Activated CD4-positive, alpha-beta T cell treated with anti-CD3 and anti-CD28 coated beads for 36 hours (primary cell): ENCODE measurements around the gene RABGGTB. TPM values are rescaled to one million over a fixed set of nuclear protein-coding genes. Genes with fewer than 3 reads are reported as not detected.

Source experiments
- ATAC-seq: fragments of 200-7000 bp; cut with Tn5 transposase; one replicate; pipeline ENCODE4 v1.10.0; 2021; ENCODE audit warnings: mild to moderate bottlenecking, moderate library complexity
- CTCF ChIA-PET: fragments of 350-600 bp; sonication (Branson Sonifier 250); formaldehyde crosslinking; loops from one replicate; lab custom pipeline; 2021; ENCODE audit warnings: antibody characterized with exemption; lab: Charles Lee
- POLR2A ChIA-PET: fragments of 350-600 bp; sonication (Branson Sonifier 250); formaldehyde crosslinking; loops from one replicate; lab custom pipeline; 2021; ENCODE audit warnings: antibody characterized with exemption, inconsistent platforms; lab: Charles Lee
- DNase-seq: peaks from one replicate; pipeline ENCODE4 v3.0.0-alpha.2; 2020
- H3K27ac Mint-ChIP-seq: one replicate; pipeline ENCODE4 v1.8.0; 2021; ENCODE audit warnings: mixed read lengths
- H3K27me3 Mint-ChIP-seq: one replicate; pipeline ENCODE4 v1.8.0; 2021; ENCODE audit warnings: mixed read lengths
- H3K36me3 Mint-ChIP-seq: one replicate; pipeline ENCODE4 v1.8.0; 2021; ENCODE audit warnings: low read depth, mixed read lengths
- H3K4me1 Mint-ChIP-seq: one replicate; pipeline ENCODE4 v1.8.0; 2021; ENCODE audit warnings: mixed read lengths
- H3K4me3 Mint-ChIP-seq: one replicate; pipeline ENCODE4 v1.8.0; 2021; ENCODE audit warnings: mild to moderate bottlenecking, moderate library complexity, mixed read lengths
- H3K9me3 Mint-ChIP-seq: one replicate; pipeline ENCODE4 v1.8.0; 2021; ENCODE audit warnings: low read depth, mixed read lengths
- intact Hi-C, 2 experiments: fragments of 100-400 bp; cut with DNase I in 1 of 2; cut with micrococcal nuclease in 1 of 2; formaldehyde crosslinking; loops; one replicate each; pipeline versions ENCODE4 v1.14.2 to v1.15.1; 2022 to 2024; cut with DNase I, micrococcal nuclease
- total RNA-seq, 2 experiments: library from RNA; stranded (reverse); gene quantifications; one replicate each; pipeline ENCODE4 v1.2.3, GENCODE V29; 2021

RABGGTB gene
- total RNA-seq, 2 experiments from 2014 or later, result 121 to 190 TPM

DNA sequence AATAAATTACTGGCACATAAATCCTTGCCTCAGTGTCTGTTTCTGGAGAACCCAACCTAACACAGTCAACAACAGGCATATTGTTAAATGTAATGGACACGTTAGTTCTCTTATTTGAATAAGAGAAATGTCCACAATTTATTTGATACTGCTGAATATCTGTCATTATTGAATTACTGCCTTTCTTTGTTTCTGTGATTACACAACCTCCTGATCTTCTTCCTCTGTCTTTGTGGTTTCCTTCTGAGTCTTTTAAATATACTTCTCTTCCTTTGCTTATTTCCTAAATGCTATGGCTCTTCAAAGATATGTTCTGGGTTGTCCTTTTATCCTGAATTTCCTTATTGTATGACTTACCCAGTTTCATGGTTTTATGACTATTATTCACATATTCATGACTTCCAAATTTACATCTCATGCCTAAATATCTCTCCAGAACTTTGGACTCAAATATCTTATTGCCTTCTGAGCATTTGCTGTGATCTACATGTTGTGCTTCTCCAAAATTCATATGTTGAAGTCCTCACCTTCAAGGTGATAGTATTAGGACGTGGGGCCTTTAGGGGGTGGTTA is 50.6 kb downstream of the RABGGTB start:
- DNase-seq (no peak), ATAC-seq (no peak)
- ChIA-PET POLR2A (no interaction called here), CTCF (no interaction called here)
- H3K36me3 Mint-ChIP-seq, result no peaks in the 10 kb centered on the region
- H3K4me3 Mint-ChIP-seq, result no peak overlapping the region
- no peaks in the 10 kb centered on the region for H3K4me1 Mint-ChIP-seq
- intact Hi-C loops, result no loop called here
- H3K27ac Mint-ChIP-seq, result no peak overlapping the region
- H3K9me3 Mint-ChIP-seq, result peaks cover 22% of the 10 kb centered on the region
- no peaks in the 10 kb centered on the region for H3K27me3 Mint-ChIP-seq

DNA sequence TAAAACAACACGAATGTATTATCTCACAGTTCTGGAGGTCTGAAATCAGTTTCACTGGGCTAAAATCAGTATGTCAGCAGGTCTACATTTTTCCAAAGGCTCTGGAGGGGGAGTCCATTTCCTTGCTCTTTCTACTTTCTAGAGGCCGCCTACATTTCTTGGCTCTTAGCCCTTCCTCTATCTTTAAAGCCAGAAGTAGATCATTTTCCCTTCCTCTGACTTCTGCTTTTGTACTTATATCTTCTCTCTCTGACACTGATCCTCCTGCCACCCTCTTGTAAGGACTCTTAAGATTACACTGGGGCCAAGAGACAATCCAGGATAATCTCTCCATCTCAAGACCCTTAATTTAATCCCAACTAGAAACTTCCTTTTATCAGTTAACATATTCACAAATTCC is 52.0 kb downstream of the RABGGTB start:
- no peak overlapping the region for H3K4me3 Mint-ChIP-seq
- H3K9me3 Mint-ChIP-seq, result peaks cover 15% of the 10 kb centered on the region
- ChIA-PET CTCF (no interaction called here), POLR2A (no interaction called here)
- DNase-seq, result no peak
- no peaks in the 10 kb centered on the region for H3K4me1 Mint-ChIP-seq
- no peaks in the 10 kb centered on the region for H3K27me3 Mint-ChIP-seq
- H3K36me3 Mint-ChIP-seq, result no peaks in the 10 kb centered on the region
- intact Hi-C loops, result no loop called here
- no peak for ATAC-seq
- no peak overlapping the region for H3K27ac Mint-ChIP-seq

DNA sequence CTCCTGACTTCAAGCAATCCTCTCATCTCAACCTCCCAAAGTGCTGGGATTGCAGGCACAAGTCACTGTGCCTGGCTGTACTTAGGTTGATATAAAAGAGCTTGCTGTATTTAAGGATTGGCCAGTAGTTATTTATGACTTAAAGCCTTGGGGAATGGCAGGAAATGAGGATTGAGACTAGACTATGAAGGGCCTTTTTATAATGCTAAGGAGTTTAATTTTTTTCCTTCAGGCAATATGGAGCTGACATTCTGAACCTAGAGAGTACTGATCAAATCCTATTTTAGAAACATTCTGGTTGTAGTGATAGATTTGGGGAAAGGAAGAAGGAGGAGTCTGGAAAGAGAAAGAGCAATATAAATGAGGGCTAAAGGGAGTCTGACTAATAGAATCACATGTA is 55.4 kb downstream of the RABGGTB start:
- no peaks in the 10 kb centered on the region for H3K36me3 Mint-ChIP-seq
- intact Hi-C loops, result no loop called here
- DNase-seq (no peak), ATAC-seq (no peak)
- POLR2A ChIA-PET, result no interaction called here
- no peak overlapping the region for H3K27ac Mint-ChIP-seq
- H3K27me3 Mint-ChIP-seq, result no peaks in the 10 kb centered on the region
- CTCF ChIA-PET, result no interaction called here
- no peaks in the 10 kb centered on the region for H3K4me1 Mint-ChIP-seq
- H3K9me3 Mint-ChIP-seq, result no peaks in the 10 kb centered on the region
- H3K4me3 Mint-ChIP-seq, result no peak overlapping the region

Other genes starting within 250 kb of the RABGGTB start
- not detected for gene SLC44A5, start 175.1 kb upstream of the RABGGTB start, total RNA-seq
- 10 to 100 TPM; 47.2 to 51.8 TPM for gene ACADM, start 61.5 kb upstream of the RABGGTB start, total RNA-seq
- under 1 TPM; 0.21 to 0.39 TPM for gene MSH4, start 10.6 kb downstream of the RABGGTB start, total RNA-seq
- gene ASB17, start 146.1 kb downstream of the RABGGTB start, total RNA-seq, result not detected